ENCODE measurements around the gene TSPAN14.

- no peak for TF ChIP-seq CTCF (IDR thresholded peaks at IDR 0.05; ENCODE audit: low read length)
- TF ChIP-seq EZH2 (optimal IDR thresholded peaks at IDR 0.05; ENCODE audit: low read depth, low read length): no peak
Measured at GRCh38 chr10:80484243-80484642, 30.1 kb downstream of the TSPAN14 start.

Measured in MM.1S (cell line).